Non-pigmented ciliary epithelial cell (primary cell): ENCODE results near the gene CFAP97D2.
"Not testable (repeated sequence)": the region's sequence is repeated elsewhere in the genome, so short reads cannot be mapped to it uniquely, and the experiment has no call there.

Experiments
- DNase-seq: peaks from one replicate; pipeline ENCODE4 v3.0.0-alpha.2; 2010; ENCODE audit warnings: low read depth

The CFAP97D2 gene

DNA sequence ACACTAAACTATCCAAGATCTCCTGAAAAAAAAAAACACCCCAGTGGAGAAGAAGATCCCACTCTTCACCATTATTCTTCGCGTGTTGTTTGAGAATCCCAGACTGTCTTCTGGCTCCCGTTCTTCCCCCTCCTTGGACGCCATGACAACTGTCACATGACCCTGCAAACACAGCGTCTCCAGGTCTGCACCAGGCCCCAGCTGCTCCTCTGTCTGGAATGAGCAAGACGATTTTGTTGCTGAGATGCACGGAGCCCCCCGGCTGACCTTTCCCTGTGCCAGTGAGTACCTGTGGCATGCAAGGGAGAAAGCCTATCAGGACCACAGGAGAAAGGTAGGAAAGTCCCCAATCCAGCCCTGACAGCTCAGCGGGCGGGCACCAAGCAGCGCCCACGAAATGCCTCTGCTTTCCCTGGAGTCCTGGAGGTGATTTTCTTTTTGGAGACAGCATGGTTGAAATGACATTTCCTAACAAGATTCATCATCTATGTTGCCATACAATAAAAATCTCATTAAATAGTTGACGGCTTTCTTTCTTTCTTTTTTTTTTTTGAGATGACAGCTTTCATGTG, at the start of gene CFAP97D2:
Gene CFAP97D2 (plus strand): TSS at position 171 of the 572 bp plus-strand sequence. CDS start 74 bp downstream, at position 245.
- DNase-seq: no peak

GRCh38 chr13:114129649-114130062, 49.4 kb upstream of the CFAP97D2 start:
- no peak for DNase-seq

DNA sequence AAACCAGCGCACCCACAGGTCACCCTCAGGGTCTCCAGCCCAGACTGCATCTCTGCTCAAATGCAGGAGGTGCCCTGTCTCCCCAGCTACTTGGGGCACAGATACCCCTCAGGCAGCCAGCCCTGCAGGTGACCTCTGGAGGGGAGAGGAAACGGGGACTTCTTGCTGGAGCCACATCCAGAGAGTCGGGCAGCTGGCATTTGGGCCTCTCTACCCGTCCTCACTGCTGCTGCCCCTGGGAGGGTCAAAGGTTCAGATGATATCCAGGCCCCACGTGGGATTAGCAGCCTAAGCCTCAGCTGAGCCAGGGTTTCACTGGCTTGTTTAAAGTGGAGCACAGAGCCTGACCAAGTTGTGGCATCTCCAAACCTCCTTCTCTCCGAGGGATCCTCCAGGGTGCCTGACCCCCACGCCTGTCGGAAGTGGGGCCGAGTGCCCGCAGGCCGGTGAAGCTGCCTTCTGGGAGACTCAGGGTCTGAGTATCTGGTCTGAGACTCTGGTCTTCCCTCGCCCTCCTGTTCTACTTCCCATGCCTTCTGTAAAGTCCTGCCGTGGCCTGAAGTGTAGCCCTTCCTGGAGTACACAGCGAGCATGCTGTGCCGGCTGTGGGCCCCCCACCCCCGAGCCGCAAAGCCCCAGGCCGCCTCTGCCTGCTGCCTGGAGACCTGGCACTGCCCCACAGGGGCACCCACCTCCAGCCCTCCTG, 48.8 kb upstream of the CFAP97D2 start:
- no peak for DNase-seq

GRCh38 chr13:114130837-114131582, 48.0 kb upstream of the CFAP97D2 start:
- no peak for DNase-seq

DNA sequence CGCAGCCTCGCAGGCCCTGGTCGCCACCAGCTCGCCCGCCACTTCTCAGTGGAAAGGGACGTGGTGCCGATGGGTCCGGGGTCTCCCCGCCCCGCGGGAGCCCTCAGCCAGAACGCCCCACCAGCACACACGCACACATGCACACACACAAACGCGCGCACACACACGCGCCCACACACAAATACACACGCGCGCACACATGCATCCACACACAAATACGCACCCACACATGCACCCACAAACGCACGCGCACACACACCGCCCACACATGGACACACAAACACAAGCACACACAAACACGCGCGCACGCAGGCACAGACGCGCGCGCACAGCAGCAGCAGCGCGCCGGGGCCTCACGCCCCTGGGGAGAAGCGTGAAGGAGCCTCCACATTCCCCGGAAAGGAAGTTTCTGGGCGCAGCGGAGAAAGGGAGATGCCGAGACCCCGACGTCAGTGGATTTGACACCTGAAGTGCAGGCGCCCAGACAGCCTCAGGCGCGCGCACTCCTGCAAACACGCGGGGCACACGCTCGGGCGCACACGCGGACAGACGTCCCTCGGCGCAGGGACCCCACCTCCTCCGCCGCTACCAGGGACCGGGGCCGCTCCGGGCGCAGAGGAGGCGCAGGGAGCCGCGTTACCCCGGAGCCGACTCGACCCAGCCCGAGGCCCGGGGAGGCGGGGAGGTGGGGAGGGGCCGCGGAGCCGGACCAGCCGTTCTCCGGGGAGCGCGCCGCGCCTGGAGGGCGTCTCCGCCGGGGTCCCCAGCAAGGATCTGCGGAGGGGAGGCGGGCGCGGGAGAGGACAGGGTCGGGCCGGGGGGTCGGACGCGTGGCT, 47.3 kb upstream of the CFAP97D2 start:
- no peak for DNase-seq

- DNase-seq: no peak
Measured at GRCh38 chr13:114132419-114133121, 46.5 kb upstream of the CFAP97D2 start, which contains the start of gene RASA3. Gene RASA3, minus strand, starts transcription at chr13:114132623. Its CDS starts 134 bp downstream, at chr13:114132489.

DNA sequence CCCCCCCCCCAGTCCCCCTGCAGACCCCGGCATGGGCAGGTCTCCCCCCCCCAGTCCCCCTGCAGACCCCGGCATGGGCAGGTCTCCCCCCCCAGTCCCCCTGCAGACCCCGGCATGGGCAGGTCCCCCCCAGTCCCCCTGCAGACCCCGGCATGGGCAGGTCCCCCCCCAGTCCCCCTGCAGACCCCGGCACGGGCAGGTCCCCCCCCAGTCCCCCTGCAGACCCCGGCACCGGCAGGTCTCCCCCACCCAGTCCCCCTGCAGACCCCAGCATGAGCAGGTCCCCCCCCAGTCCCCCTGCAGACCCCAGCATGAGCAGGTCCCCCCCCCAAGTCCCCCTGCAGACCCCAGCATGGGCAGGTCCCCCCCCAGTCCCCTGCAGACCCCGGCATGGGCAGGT, 45.9 kb upstream of the CFAP97D2 start:
- not testable (repeated sequence) for DNase-seq

DNA sequence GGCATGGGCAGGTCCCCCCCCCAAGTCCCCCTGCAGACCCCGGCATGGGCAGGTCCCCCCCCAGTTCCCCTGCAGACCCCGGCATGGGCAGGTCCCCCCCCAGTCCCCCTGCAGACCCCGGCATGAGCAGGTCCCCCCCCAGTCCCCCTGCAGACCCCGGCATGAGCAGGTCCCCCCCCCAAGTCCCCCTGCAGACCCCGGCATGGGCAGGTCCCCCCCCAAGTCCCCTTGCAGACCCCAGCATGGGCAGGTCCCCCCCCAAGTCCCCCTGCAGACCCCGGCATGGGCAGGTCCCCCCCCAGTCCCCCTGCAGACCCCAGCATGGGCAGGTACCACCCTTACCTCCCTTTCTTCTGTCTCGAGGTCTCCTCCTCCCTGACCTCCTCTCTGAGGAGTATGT, 45.5 kb upstream of the CFAP97D2 start:
- not testable (repeated sequence) for DNase-seq

DNA sequence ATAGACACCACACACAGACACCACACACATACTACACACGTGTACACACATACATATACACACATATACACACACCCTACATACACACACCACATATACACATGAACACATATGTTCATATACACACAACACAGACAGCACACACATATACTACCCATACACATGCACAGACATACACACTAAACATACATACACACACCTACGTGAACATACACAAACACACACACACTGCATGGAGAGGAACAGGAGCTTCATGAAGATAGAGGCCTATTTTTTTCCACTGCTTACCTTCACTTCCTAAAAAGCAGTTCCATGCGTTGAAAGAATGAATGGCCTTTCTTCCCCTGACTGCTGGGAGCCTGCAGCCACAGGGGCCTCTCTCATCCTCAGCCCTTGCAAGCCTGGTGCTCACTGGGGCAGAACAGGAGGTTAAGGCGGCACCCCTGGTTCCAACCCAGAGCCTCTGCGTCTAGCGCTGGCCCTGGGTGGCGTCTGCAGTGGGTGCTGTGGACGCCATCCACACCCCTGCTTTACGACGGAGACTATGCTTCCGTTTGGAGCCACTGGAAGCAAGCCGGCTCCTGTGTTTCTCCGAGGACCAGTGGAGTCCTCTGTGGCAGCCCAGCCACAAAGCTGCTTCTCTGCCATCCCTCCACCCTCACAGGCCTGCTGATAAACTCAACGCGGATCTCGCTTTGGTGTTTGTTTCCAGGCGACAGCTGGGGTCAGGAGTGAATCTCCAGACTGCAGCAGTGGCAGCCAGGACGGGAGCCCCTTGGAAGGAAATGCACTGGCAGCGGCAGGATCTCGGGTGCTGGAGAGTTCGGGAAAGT, 44.7 kb upstream of the CFAP97D2 start:
- DNase-seq: no peak

- DNase-seq: no peak
Measured at GRCh38 chr13:114134944-114135610, 44.0 kb upstream of the CFAP97D2 start.

- no peak for DNase-seq
Measured at GRCh38 chr13:114135731-114136171, 43.3 kb upstream of the CFAP97D2 start.

DNA sequence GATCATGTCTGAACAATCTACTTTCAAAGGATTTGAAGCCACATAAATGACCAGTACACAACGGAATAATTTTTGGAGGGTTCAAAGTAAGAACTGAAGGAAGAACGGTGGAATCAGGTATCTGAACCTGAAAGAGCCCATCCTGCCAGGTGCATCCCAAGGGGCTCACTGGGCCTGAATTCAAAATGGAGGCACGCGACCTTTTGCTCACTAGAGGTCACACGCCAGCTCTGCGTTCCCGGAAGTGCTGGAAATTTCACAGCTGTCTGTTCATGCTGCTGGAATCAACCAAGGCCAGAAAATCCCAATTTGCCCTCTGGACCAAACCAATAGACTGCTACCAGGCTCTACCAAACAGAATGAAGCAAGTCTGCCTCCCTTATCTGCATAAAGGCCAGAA, 42.5 kb upstream of the CFAP97D2 start:
- no peak for DNase-seq

- DNase-seq: no peak
Measured at GRCh38 chr13:114140131-114140905, 38.7 kb upstream of the CFAP97D2 start.

DNA sequence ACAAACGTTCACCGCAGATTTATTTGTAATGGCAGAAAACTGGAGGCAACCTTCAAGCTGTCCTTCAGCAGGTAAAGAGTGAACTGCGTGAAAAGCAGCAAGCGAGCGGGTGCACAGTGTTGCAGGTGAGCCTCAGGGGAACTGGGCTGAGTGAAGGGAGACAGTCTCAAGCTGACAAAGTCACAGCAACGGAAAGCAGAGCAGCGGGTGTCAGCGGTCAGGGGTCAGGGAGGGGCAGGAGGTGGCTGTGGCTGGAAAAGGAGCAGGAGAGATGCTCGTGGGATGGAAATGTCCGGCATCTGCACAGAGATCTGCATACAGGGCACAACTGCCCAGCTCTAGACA, 38.2 kb upstream of the CFAP97D2 start:
- no peak for DNase-seq

GRCh38 chr13:114141261-114141996, 37.6 kb upstream of the CFAP97D2 start:
- no peak for DNase-seq

GRCh38 chr13:114142137-114142550, 36.9 kb upstream of the CFAP97D2 start:
- no peak for DNase-seq

DNA sequence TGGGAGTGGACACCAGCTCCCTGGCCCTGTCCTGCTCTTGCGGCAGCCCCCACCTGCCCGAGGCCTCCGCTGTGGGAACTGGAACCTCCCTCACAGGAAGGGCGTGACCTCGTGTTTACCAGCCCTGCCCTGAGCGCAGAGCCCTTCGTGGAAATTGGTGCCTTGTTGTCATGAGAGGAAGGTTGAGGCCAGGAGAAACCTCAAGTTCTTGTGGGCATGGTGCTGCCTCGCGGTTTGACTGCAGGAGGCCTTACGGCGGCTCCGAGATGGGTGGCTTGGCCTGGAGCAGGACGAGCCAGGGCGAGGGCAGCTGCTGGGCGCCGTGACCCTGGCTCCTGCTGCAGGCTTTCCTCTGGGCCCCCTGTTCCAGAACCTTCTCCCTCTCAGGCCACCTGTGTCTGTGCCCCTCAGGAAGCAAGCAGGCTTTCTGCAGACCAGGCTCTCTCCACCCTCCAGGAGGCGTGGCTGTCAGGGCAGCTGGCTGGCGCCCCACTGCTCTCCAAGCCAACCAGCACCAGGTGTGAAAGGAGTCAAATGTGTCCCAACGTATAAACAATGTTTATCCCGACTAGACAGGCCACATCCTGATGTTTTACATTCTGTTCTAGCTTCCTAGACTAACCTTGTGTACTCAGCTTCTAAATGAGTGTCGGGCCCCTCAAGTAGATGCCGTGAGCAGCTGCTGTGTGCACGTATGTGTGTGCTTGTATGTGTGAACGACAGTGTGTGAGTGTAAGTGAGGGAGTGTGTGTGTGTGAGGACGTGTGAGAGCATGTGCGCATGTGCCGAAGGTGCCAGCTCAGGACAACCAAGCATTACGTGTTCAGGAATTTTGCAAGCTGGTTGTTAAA, 36.2 kb upstream of the CFAP97D2 start:
- no peak for DNase-seq
